ENCODE data around the gene CCDC24.

The CCDC24 gene

GRCh38 chr1:44029260-44029910, 38.0 kb downstream of the CCDC24 start:
- H3K27ac ChIP-seq (ENCODE audit: low read depth, low read length) = peak overlapping the region; percentile 84
- H3K27me3 ChIP-seq (ENCODE audit: control insufficient read depth, insufficient read depth, low read length) = no peaks in the 10 kb centered on the region
- peak overlapping the region; percentile 69; the same call in 1 of the 2 replicates for H3K9ac ChIP-seq (ENCODE audit: low read depth, low read length)
- H3K4me3 ChIP-seq (ENCODE audit: low read depth, low read length) = peak overlapping the region; percentile 73
- peaks cover 20% of the 10 kb centered on the region for H3K4me1 ChIP-seq (ENCODE audit: control insufficient read depth, insufficient read depth, low read length)
- H3K36me3 ChIP-seq (ENCODE audit: control insufficient read depth, insufficient read depth, low read length) = no peaks in the 10 kb centered on the region
- no peaks in the 10 kb centered on the region for H3K9me3 ChIP-seq (ENCODE audit: control insufficient read depth, insufficient read depth, low read length)

- peak overlapping the region; percentile 73 for H3K4me3 ChIP-seq (ENCODE audit: low read depth, low read length)
- no peaks in the 10 kb centered on the region for H3K36me3 ChIP-seq (ENCODE audit: control insufficient read depth, insufficient read depth, low read length)
- H3K27ac ChIP-seq (ENCODE audit: low read depth, low read length) = peak overlapping the region; percentile 84
- peaks cover 20% of the 10 kb centered on the region for H3K4me1 ChIP-seq (ENCODE audit: control insufficient read depth, insufficient read depth, low read length)
- no peaks in the 10 kb centered on the region for H3K27me3 ChIP-seq (ENCODE audit: control insufficient read depth, insufficient read depth, low read length)
- no peaks in the 10 kb centered on the region for H3K9me3 ChIP-seq (ENCODE audit: control insufficient read depth, insufficient read depth, low read length)
- H3K9ac ChIP-seq (ENCODE audit: low read depth, low read length) = peak overlapping the region; percentile 78
These were observed 38.7 kb downstream of the CCDC24 start for GRCh38 chr1:44029911-44030604.

- Histone ChIP-seq H3K4me3 (ENCODE audit: low read depth, low read length) (peak overlapping the region; percentile 73), H3K27me3 (ENCODE audit: control insufficient read depth, insufficient read depth, low read length) (no peaks in the 10 kb centered on the region), H3K9me3 (ENCODE audit: control insufficient read depth, insufficient read depth, low read length) (no peaks in the 10 kb centered on the region), H3K27ac (ENCODE audit: low read depth, low read length) (peak overlapping the region; percentile 84), H3K4me1 (ENCODE audit: control insufficient read depth, insufficient read depth, low read length) (peaks cover 20% of the 10 kb centered on the region), H3K36me3 (ENCODE audit: control insufficient read depth, insufficient read depth, low read length) (no peaks in the 10 kb centered on the region), H3K9ac (ENCODE audit: low read depth, low read length) (peak overlapping the region; percentile 78)
These were observed 39.3 kb downstream of the CCDC24 start for GRCh38 chr1:44030605-44031251.

GRCh38 chr1:44031252-44032169, 40.1 kb downstream of the CCDC24 start, which contains the start of gene SLC6A9:
Gene SLC6A9, minus strand, starts transcription at chr1:44031462. Its CDS starts 7,185 bp downstream, at chr1:44024277.
- peak within 1 kb of the TSS; percentile 73 for H3K4me3 ChIP-seq (ENCODE audit: low read depth, low read length)
- H3K9ac ChIP-seq (ENCODE audit: low read depth, low read length) = peak within 1 kb of the TSS; percentile 78
- H3K27ac ChIP-seq (ENCODE audit: low read depth, low read length) = peak within 1 kb of the TSS; percentile 84
- no peaks in the 10 kb centered on the region for H3K27me3 ChIP-seq (ENCODE audit: control insufficient read depth, insufficient read depth, low read length)
- H3K4me1 ChIP-seq (ENCODE audit: control insufficient read depth, insufficient read depth, low read length) = peaks cover 26% of the 10 kb centered on the region
- no peaks in the 10 kb centered on the region for H3K36me3 ChIP-seq (ENCODE audit: control insufficient read depth, insufficient read depth, low read length)
- no peaks in the 10 kb centered on the region for H3K9me3 ChIP-seq (ENCODE audit: control insufficient read depth, insufficient read depth, low read length)

- Histone ChIP-seq H3K4me3 (ENCODE audit: low read depth, low read length) (peak overlapping the region; percentile 73), H3K4me1 (ENCODE audit: control insufficient read depth, insufficient read depth, low read length) (peaks cover 26% of the 10 kb centered on the region), H3K9ac (ENCODE audit: low read depth, low read length) (no peak overlapping the region), H3K9me3 (ENCODE audit: control insufficient read depth, insufficient read depth, low read length) (no peaks in the 10 kb centered on the region), H3K36me3 (ENCODE audit: control insufficient read depth, insufficient read depth, low read length) (no peaks in the 10 kb centered on the region), H3K27ac (ENCODE audit: low read depth, low read length) (peak overlapping the region; percentile 84), H3K27me3 (ENCODE audit: control insufficient read depth, insufficient read depth, low read length) (no peaks in the 10 kb centered on the region)
These were observed 40.9 kb downstream of the CCDC24 start for GRCh38 chr1:44032170-44032790.

- H3K4me1 ChIP-seq (ENCODE audit: control insufficient read depth, insufficient read depth, low read length) = peaks cover 26% of the 10 kb centered on the region
- H3K27ac ChIP-seq (ENCODE audit: low read depth, low read length) = no peak overlapping the region
These were observed 41.7 kb downstream of the CCDC24 start for GRCh38 chr1:44033041-44033575.

GRCh38 chr1:44033756-44034155, 42.4 kb downstream of the CCDC24 start:
- no peaks in the 10 kb centered on the region for H3K27me3 ChIP-seq (ENCODE audit: control insufficient read depth, insufficient read depth, low read length)
- H3K9ac ChIP-seq (ENCODE audit: low read depth, low read length) = no peak overlapping the region
- no peak overlapping the region for H3K27ac ChIP-seq (ENCODE audit: low read depth, low read length)
- no peaks in the 10 kb centered on the region for H3K9me3 ChIP-seq (ENCODE audit: control insufficient read depth, insufficient read depth, low read length)
- H3K4me1 ChIP-seq (ENCODE audit: control insufficient read depth, insufficient read depth, low read length) = peaks cover 26% of the 10 kb centered on the region
- no peaks in the 10 kb centered on the region for H3K36me3 ChIP-seq (ENCODE audit: control insufficient read depth, insufficient read depth, low read length)
- no peak overlapping the region for H3K4me3 ChIP-seq (ENCODE audit: low read depth, low read length)

More at GRCh38 chr1:44033041-44033575, 41.7 kb downstream of the CCDC24 start:
- no peaks in the 10 kb centered on the region for H3K27me3 ChIP-seq (ENCODE audit: control insufficient read depth, insufficient read depth, low read length)
- no peaks in the 10 kb centered on the region for H3K36me3 ChIP-seq (ENCODE audit: control insufficient read depth, insufficient read depth, low read length)
- H3K9me3 ChIP-seq (ENCODE audit: control insufficient read depth, insufficient read depth, low read length) = no peaks in the 10 kb centered on the region
- H3K9ac ChIP-seq (ENCODE audit: low read depth, low read length) = no peak overlapping the region
- no peak overlapping the region for H3K4me3 ChIP-seq (ENCODE audit: low read depth, low read length)

GRCh38 chr1:44034423-44034822, 43.0 kb downstream of the CCDC24 start:
- no peaks in the 10 kb centered on the region for H3K36me3 ChIP-seq (ENCODE audit: control insufficient read depth, insufficient read depth, low read length)
- no peak overlapping the region for H3K27ac ChIP-seq (ENCODE audit: low read depth, low read length)
- no peaks in the 10 kb centered on the region for H3K9me3 ChIP-seq (ENCODE audit: control insufficient read depth, insufficient read depth, low read length)
- no peak overlapping the region for H3K9ac ChIP-seq (ENCODE audit: low read depth, low read length)
- H3K4me1 ChIP-seq (ENCODE audit: control insufficient read depth, insufficient read depth, low read length) = peaks cover 21% of the 10 kb centered on the region
- no peak overlapping the region for H3K4me3 ChIP-seq (ENCODE audit: low read depth, low read length)
- no peaks in the 10 kb centered on the region for H3K27me3 ChIP-seq (ENCODE audit: control insufficient read depth, insufficient read depth, low read length)

- no peaks in the 10 kb centered on the region for H3K36me3 ChIP-seq (ENCODE audit: control insufficient read depth, insufficient read depth, low read length)
- peaks cover 19% of the 10 kb centered on the region for H3K4me1 ChIP-seq (ENCODE audit: control insufficient read depth, insufficient read depth, low read length)
- no peaks in the 10 kb centered on the region for H3K9me3 ChIP-seq (ENCODE audit: control insufficient read depth, insufficient read depth, low read length)
- H3K27ac ChIP-seq (ENCODE audit: low read depth, low read length) = no peak overlapping the region
- H3K9ac ChIP-seq (ENCODE audit: low read depth, low read length) = no peak overlapping the region
- H3K27me3 ChIP-seq (ENCODE audit: control insufficient read depth, insufficient read depth, low read length) = no peaks in the 10 kb centered on the region
- no peak overlapping the region for H3K4me3 ChIP-seq (ENCODE audit: low read depth, low read length)
These were observed 43.7 kb downstream of the CCDC24 start for GRCh38 chr1:44034976-44035716.
